Heart right ventricle (tissue), 16 donors: ENCODE results near the gene TBC1D23. TPM values are rescaled to one million over a fixed set of nuclear protein-coding genes. Genes with fewer than 3 reads are reported as not detected.

ENCODE experiments used
- ATAC-seq, 8 donors: fragments of 200-7000 bp; cut with Tn5 transposase; one replicate each; pipeline ENCODE4 v1.9.1; 2020; ENCODE audit warnings: mild to moderate bottlenecking in 8 of 8, moderate library complexity in 8 of 8, moderate number of reproducible peaks in 1 of 8
- DNase-seq, 2 donors: peaks; one replicate each; pipeline ENCODE4 v3.0.0-alpha.2; 2020
- H3K27ac ChIP-seq, 10 donors: fragments of 200-600 bp; sonication (generic) in 2 of 10; one replicate each; pipeline versions ENCODE4 v1.5.0 to v1.8.0; 2020 to 2022; ENCODE audit warnings: mild to moderate bottlenecking in 3 of 10
- H3K27me3 ChIP-seq, 7 donors: fragments of 200-600 bp; one replicate each; pipeline ENCODE4 v1.8.0; 2021 to 2022; ENCODE audit warnings: mild to moderate bottlenecking in 2 of 7
- H3K36me3 ChIP-seq, 9 donors: fragments of 200-600 bp; sonication (generic) in 1 of 9; one replicate each; pipeline versions ENCODE4 v1.5.0 to v1.8.0; 2020 to 2022; ENCODE audit warnings: mild to moderate bottlenecking in 2 of 9
- H3K4me1 ChIP-seq, 9 donors: fragments of 200-600 bp; sonication (generic) in 1 of 9; one replicate each; pipeline versions ENCODE4 v1.5.0 to v1.8.0; 2020 to 2022; ENCODE audit warnings: mild to moderate bottlenecking in 4 of 9
- H3K4me3 ChIP-seq, 10 donors: fragments of 200-600 bp; sonication (generic) in 2 of 10; one replicate each; pipeline versions ENCODE4 v1.5.0 to v1.8.0; 2020 to 2022; ENCODE audit warnings: mild to moderate bottlenecking in 7 of 10, moderate library complexity in 2 of 10
- H3K9me3 ChIP-seq, 11 donors: fragments of 200-600 bp in 10 of 11; sonication (generic) in 2 of 11; one replicate each; pipeline versions ENCODE4 v1.5.0 to v1.8.0; 2013 to 2022; ENCODE audit warnings: mild to moderate bottlenecking in 2 of 11, control low read depth in 1 of 11, moderate library complexity in 1 of 11
- WGBS, 2 donors: extraction: QIAGEN DNeasy Blood & Tissue Kit; methylation state at CpG; one replicate each; pipeline ENCODE4 v1.1.7; 2013; ENCODE audit warnings: inconsistent platforms in 1 of 2; 5-methylcytosine and 5-hydroxymethylcytosine counted together
- intact Hi-C, 10 donors: fragments of 100-400 bp; cut with DNase I; formaldehyde crosslinking; loops; one replicate each; pipeline versions ENCODE4 v1.11.1 to v1.14.2; 2022
- polyA plus RNA-seq, 2 donors: library from polyadenylated mRNA; stranded (reverse); fragments of 200-250 nt; gene quantifications; one replicate each; pipeline ENCODE4 v1.2.3, GENCODE V29; 2013
- total RNA-seq, 10 donors: library from RNA; stranded (reverse); fragmentation: NEBNext Ultra II Directional in 3 of 10; extraction: Animal tissue kit (Norgen Biotek cat#: 25700) in 3 of 10; gene quantifications; one replicate each; pipeline versions ENCODE4 v1.2.1 to v1.2.4, GENCODE V29; 2021 to 2023
- TF ChIP-seq, protein P1 (sequence below), 9 donors: fragments of 200-600 bp; sonication (generic) in 2 of 9; IDR thresholded peaks; one replicate each; pipeline versions ENCODE4 v1.5.0 to v1.8.0; 2021 to 2022; ENCODE audit warnings: antibody characterized with exemption in 9 of 9, mild to moderate bottlenecking in 5 of 9, moderate library complexity in 1 of 9
- donor health status: Arrhythmogenic right ventricular cardiomyopathy.
- donor health status: ischemic (EF 13 %, LVEDD 7.1; RV severe dilation, severe dysfunction).
- donor health status: healthy with polysubstance abuse.
- donor health status: DM: no; HTN: yes; CAD: no.
- donor health status: DM: no; HTN: no; CAD: no.
- donor health status: ischemic (EF 25% LVEDD 6.9; RV normal size, moderate dysfunction).
- donor health status: ischemic (EF 25% LVEDD 5.7; RV mildly dilated, moderate dysfunction).
- donor health status: healthy.
- donor health status: DM: yes; HTN: yes; CAD: no.
- donor health status: Ischemic cardiomyopathy.
- donor health status: ischemic (EF 35%, LVEDD 5.7; RV mildly dilated, moderate dysfunction).
- donor health status: nonischemic (EF 11% LVEDD 7.7; RV severe dilation, severe dysfunction).
- donor health status: DM: yes; HTN: yes; CAD: no.
- donor health status: PGD.
- donor health status: ischemic (EF 29% LVEDD 5.4; RV normal size, mild dysfunction).
- donor health status: nonischemic (EF 23%, LVEDD 6.1; RV moderate dilation, normal function).

The TBC1D23 gene
- total and polyA plus RNA-seq, 12 donors, result 18.8 to 40.4 (median 28.7) TPM

GRCh38 chr3:100254168-100254777 is 6.5 kb upstream of the TBC1D23 start:
- Histone ChIP-seq H3K27ac (peak overlapping the region in 6 of 10 donors; percentile 22 to 74 (median 53)), H3K27me3 (no peaks in the 10 kb centered on the region), H3K4me3 (no peak overlapping the region), H3K4me1 (peaks cover 0 to 28% (median 8%) of the 10 kb centered on the region in 9 donors), H3K36me3 (no peaks in the 10 kb centered on the region), H3K9me3 (no peaks in the 10 kb centered on the region)
- intact Hi-C loops, result loop anchor here in 9 of 10 donors (1.0 to 10.0 kb wide), 13 partner anchors 42 to 422 kb away; no protein-coding TSS in a partner anchor
- TF ChIP-seq, protein P1, sequence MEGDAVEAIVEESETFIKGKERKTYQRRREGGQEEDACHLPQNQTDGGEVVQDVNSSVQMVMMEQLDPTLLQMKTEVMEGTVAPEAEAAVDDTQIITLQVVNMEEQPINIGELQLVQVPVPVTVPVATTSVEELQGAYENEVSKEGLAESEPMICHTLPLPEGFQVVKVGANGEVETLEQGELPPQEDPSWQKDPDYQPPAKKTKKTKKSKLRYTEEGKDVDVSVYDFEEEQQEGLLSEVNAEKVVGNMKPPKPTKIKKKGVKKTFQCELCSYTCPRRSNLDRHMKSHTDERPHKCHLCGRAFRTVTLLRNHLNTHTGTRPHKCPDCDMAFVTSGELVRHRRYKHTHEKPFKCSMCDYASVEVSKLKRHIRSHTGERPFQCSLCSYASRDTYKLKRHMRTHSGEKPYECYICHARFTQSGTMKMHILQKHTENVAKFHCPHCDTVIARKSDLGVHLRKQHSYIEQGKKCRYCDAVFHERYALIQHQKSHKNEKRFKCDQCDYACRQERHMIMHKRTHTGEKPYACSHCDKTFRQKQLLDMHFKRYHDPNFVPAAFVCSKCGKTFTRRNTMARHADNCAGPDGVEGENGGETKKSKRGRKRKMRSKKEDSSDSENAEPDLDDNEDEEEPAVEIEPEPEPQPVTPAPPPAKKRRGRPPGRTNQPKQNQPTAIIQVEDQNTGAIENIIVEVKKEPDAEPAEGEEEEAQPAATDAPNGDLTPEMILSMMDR (IDR thresholded peaks at IDR 0.05), result peak; percentile 73 to 93 (median 84)
- DNase-seq (peak; percentile 25 to 79), ATAC-seq (peak; percentile 85 to 96 (median 92))
- WGBS, 2 donors, result 28 to 32% methylated on average over 7 of the region's 7 CpGs

GRCh38 chr3:100256731-100257151 is 4.1 kb upstream of the TBC1D23 start:
- peaks cover 0 to 43% (median 22%) of the 10 kb centered on the region in 9 donors for H3K4me1 ChIP-seq
- H3K9me3 ChIP-seq, result no peaks in the 10 kb centered on the region
- TF ChIP-seq, protein P1 (IDR thresholded peaks at IDR 0.05), result no peak
- intact Hi-C loops, result loop anchor here in 7 of 10 donors (5.0 to 10.0 kb wide), 7 partner anchors 92 to 424 kb away; no protein-coding TSS in a partner anchor
- DNase-seq, result no peak
- no peak for ATAC-seq
- H3K36me3 ChIP-seq, result no peaks in the 10 kb centered on the region
- peak overlapping the region in 5 of 10 donors; percentile 9 to 59 (median 29) for H3K27ac ChIP-seq
- no peak overlapping the region for H3K4me3 ChIP-seq
- H3K27me3 ChIP-seq, result no peaks in the 10 kb centered on the region

GRCh38 chr3:100257586-100257985 is 3.2 kb upstream of the TBC1D23 start:
- Histone ChIP-seq H3K4me1 (peaks cover 0 to 51% (median 31%) of the 10 kb centered on the region in 9 donors), H3K27ac (peak overlapping the region in 1 of 10 donors; percentile 59), H3K4me3 (no peak overlapping the region), H3K9me3 (no peaks in the 10 kb centered on the region), H3K27me3 (no peaks in the 10 kb centered on the region), H3K36me3 (no peaks in the 10 kb centered on the region)
- DNase-seq, result no peak
- ATAC-seq, result no peak
- TF ChIP-seq, protein P1 (IDR thresholded peaks at IDR 0.05), result no peak
- intact Hi-C loops, result loop anchor here in 7 of 10 donors (5.0 to 10.0 kb wide), 7 partner anchors 93 to 425 kb away; no protein-coding TSS in a partner anchor
- 70 to 86% methylated on average over 3 of the region's 3 CpGs for WGBS, 2 donors

DNA sequence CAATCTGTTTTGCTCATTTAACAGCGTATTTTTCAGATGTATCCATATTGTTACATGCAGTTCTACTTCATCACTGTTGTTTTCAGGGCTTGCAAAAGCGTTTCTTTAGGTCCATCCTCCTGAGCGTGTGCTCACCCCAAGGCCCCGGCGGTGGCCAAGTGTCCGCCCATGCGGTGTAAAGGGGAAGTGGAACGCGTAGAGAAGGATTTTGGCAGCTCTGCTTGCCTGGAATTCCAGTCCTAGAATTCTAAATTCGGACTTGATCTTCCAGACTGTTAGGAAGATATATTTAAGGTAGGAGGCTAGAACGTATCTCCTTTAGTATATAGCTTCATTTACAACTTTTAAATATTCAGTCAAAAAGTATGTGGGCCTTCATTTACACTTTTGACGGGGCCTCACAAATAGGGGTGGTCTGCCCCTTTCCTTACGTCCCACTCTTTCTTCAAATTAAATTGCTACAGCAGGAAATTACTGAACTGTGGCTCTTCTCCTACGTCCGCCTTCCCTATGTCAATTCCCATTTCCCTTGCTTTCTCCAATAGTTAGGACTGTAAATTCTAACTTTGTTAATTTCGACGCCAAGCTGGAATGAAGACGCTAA is 609 bp upstream of the TBC1D23 start:
- ATAC-seq, result peak; percentile 36 to 71 (median 55)
- intact Hi-C loops, result loop anchor here in 2 of 10 donors (5.0 to 10.0 kb wide), 2 partner anchors 75 to 142 kb away; partner anchors contain the start of genes LNP1 (in 1 of the 2), NIT2 (in 1 of the 2) and TOMM70 (in 1 of the 2)
- Histone ChIP-seq H3K4me3 (peak overlapping the region; percentile 9 to 99 (median 94)), H3K27me3 (no peaks in the 10 kb centered on the region), H3K9me3 (no peaks in the 10 kb centered on the region), H3K4me1 (peaks cover 0 to 63% (median 51%) of the 10 kb centered on the region in 9 donors), H3K36me3 (no peaks in the 10 kb centered on the region), H3K27ac (peak overlapping the region; percentile 85 to 99 (median 94))
- DNase-seq, result peak; percentile 51 to 54
- TF ChIP-seq, protein P1 (IDR thresholded peaks at IDR 0.05), result peak in 4 of 9 donors; percentile 4 to 24 (median 20)
- WGBS, 2 donors, result 5 to 6% methylated on average over 18 of the region's 18 CpGs
